ENCODE data around the gene SLC17A7. TPM values are rescaled to one million over a fixed set of nuclear protein-coding genes. Genes with fewer than 3 reads are reported as not detected.

The SLC17A7 gene
- total and polyA plus RNA-seq, 9 of the 15 experiments (the other 6 are each of a cell fraction or from before 2014, with no cell fraction given), result 1.1 to 15.7 (median 2.4) TPM

GRCh38 chr19:49422407-49423070 is 18.8 kb downstream of the SLC17A7 start (continued):
- TF ChIP-seq ARID4B (CRISPR knock-in tag; IDR thresholded peaks at IDR 0.05) (0 out of 2 replicates have a peak, but pooled peaks have one; percentile 38), USF1 (CRISPR knock-in tag; IDR thresholded peaks at IDR 0.05) (peak; percentile 19; the same call in 1 of the 2 replicates), SIN3B (IDR thresholded peaks at IDR 0.05; ENCODE audit: low read depth) (0 out of 2 replicates have a peak, but pooled peaks have one; percentile 30), JUND (IDR thresholded peaks at IDR 0.05; ENCODE audit: borderline replicate concordance, low read depth, low read length) (peak; percentile 9; the same call in 1 of the 2 replicates), JUND (tag; IDR thresholded peaks at IDR 0.05; ENCODE audit: borderline replicate concordance, low read depth, low read length) (no peak), SP2 (IDR thresholded peaks at IDR 0.05; ENCODE audit: extremely low read depth, low read depth, low read length, poor library complexity, severe bottlenecking) (no peak), NCOA1 (IDR thresholded peaks at IDR 0.05; ENCODE audit: low read depth) (peak; percentile 15; the same call in 1 of the 2 replicates), NBN (IDR thresholded peaks at IDR 0.05; ENCODE audit: low read depth) (peak; percentile 65; the same call in 1 of the 2 replicates), PML (IDR thresholded peaks at IDR 0.05; ENCODE audit: low read length) (no peak), ZNF407 (IDR thresholded peaks at IDR 0.05; ENCODE audit: low read depth) (0 out of 2 replicates have a peak, but pooled peaks have one; percentile 28), TFAP4 (CRISPR knock-in tag; IDR thresholded peaks at IDR 0.05; ENCODE audit: borderline replicate concordance) (peak; percentile 78), POLR2A (conservative IDR thresholded peaks at IDR 0.05) (peak; percentile 67)
